ENCODE measurements around the gene IFT81.

The IFT81 gene

DNA sequence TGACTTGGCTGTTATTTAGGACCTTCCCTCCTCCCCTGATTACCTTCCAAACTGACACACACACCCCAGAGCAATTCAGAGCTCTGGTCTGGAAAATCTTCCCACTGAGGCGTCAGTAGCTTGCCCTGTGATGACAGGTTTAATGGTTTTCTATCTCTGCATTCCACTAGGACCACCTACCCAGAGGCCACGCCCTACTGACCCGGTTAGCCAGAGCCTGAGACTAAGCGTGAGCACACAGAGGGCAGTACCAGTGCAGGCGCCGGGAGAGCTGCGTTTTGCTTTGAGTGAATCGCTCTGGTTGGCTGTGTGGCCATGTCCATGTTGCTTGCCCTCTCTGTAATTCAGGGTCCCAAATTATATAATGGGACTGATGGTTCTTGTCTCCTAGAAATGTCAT is 120.7 kb downstream of the IFT81 start:
- peak overlapping the region; percentile 82 to 90 for H2BK12ac ChIP-seq (ENCODE audit: low read length in 2 of 2)
- no peak overlapping the region for H3K9ac ChIP-seq (ENCODE audit: low read length)
- no peak overlapping the region for H3K4me2 ChIP-seq (ENCODE audit: low read length, poor library complexity, severe bottlenecking)
- peaks cover 3 to 7% of the 10 kb centered on the region in 2 experiments for H3K36me3 ChIP-seq (ENCODE audit: control insufficient read depth in 1 of 2, insufficient read depth in 2 of 2, low read depth in 1 of 2, low read length in 2 of 2)
- peak overlapping the region; percentile 58 for H2AK5ac ChIP-seq (ENCODE audit: low read length, severe bottlenecking)
- WGBS = 23% methylated on average over 8 of the region's 8 CpGs
- no peak overlapping the region for H4K91ac ChIP-seq (ENCODE audit: low read length)
- no peak overlapping the region for H3K18ac ChIP-seq (ENCODE audit: low read depth in 1 of 2, low read length in 2 of 2)
- no peak overlapping the region for H3K4me3 ChIP-seq (ENCODE audit: insufficient read depth in 1 of 2, low read depth in 1 of 2, low read length in 2 of 2)
- no peaks in the 10 kb centered on the region for H3K9me3 ChIP-seq (ENCODE audit: control insufficient read depth, low read length)
- H4K8ac ChIP-seq (ENCODE audit: low read length) = no peak overlapping the region
- no peak overlapping the region for H3K14ac ChIP-seq (ENCODE audit: low read length in 2 of 2)
- H2BK5ac ChIP-seq (ENCODE audit: low read depth, low read length, poor library complexity, severe bottlenecking) = no peak overlapping the region
- H3K27ac ChIP-seq (ENCODE audit: low read length, poor library complexity, severe bottlenecking) = no peak overlapping the region
- no peak overlapping the region for H3K23ac ChIP-seq (ENCODE audit: low read length in 2 of 2)
- DNase-seq = no peak
- no peaks in the 10 kb centered on the region for H3K27me3 ChIP-seq (ENCODE audit: control insufficient read depth in 1 of 2, insufficient read depth in 1 of 2, low read length in 2 of 2)
- H2BK120ac ChIP-seq (ENCODE audit: low read depth, low read length) = no peak overlapping the region
- H3K4me1 ChIP-seq (ENCODE audit: control insufficient read depth, insufficient read depth, low read depth, low read length) = peaks cover 33% of the 10 kb centered on the region
- H2AFZ ChIP-seq (ENCODE audit: low read depth, low read length) = no peak overlapping the region
- no peak overlapping the region for H3K4ac ChIP-seq (ENCODE audit: low read depth in 1 of 2, low read length in 2 of 2)
- H3K79me1 ChIP-seq (replicated peaks; ENCODE audit: low read length, poor library complexity, severe bottlenecking) = peaks cover 4% of the 10 kb centered on the region
- H2BK15ac ChIP-seq (ENCODE audit: low read depth, poor library complexity, severe bottlenecking) = no peak overlapping the region

DNA sequence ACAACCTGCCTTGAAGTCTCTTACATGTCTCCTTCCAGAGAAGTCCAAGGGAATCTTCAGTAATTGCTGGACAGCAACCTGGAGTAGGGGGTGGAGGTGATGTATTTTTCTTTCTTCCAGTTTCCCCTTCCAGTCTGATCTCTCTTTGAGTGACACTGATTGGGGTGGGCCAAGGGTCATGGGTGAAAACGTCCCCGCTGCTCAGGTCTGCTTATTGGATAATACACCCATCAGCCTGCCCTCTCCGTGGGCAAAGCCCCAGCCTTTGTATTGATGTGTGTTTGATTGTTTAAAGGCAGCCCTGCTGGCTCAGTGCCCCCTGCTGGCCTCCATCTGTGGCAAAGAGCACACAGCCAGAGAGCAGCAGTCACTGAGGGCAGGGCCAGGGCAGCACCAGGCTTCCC is 121.2 kb downstream of the IFT81 start:
- no peak overlapping the region for H3K14ac ChIP-seq (ENCODE audit: low read length in 2 of 2)
- peaks cover 4% of the 10 kb centered on the region for H3K79me1 ChIP-seq (replicated peaks; ENCODE audit: low read length, poor library complexity, severe bottlenecking)
- H3K18ac ChIP-seq (ENCODE audit: low read depth in 1 of 2, low read length in 2 of 2) = no peak overlapping the region
- no peaks in the 10 kb centered on the region for H3K9me3 ChIP-seq (ENCODE audit: control insufficient read depth, low read length)
- DNase-seq = no peak
- H2BK12ac ChIP-seq (ENCODE audit: low read length in 2 of 2) = peak overlapping the region in 1 of 2 experiments; percentile 83
- H3K4me1 ChIP-seq (ENCODE audit: control insufficient read depth, insufficient read depth, low read depth, low read length) = peaks cover 34% of the 10 kb centered on the region
- WGBS = 80% methylated on average over 3 of the region's 3 CpGs
- no peak overlapping the region for H3K23ac ChIP-seq (ENCODE audit: low read length in 2 of 2)
- no peak overlapping the region for H3K4me2 ChIP-seq (ENCODE audit: low read length, poor library complexity, severe bottlenecking)
- no peak overlapping the region for H3K9ac ChIP-seq (ENCODE audit: low read length)
- H3K36me3 ChIP-seq (ENCODE audit: control insufficient read depth in 1 of 2, insufficient read depth in 2 of 2, low read depth in 1 of 2, low read length in 2 of 2) = peaks cover 3 to 7% of the 10 kb centered on the region in 2 experiments
- H4K91ac ChIP-seq (ENCODE audit: low read length) = no peak overlapping the region
- peak overlapping the region; percentile 5 for H4K8ac ChIP-seq (ENCODE audit: low read length)
- no peak overlapping the region for H3K4ac ChIP-seq (ENCODE audit: low read depth in 1 of 2, low read length in 2 of 2)
- peak overlapping the region; percentile 44 for H2BK15ac ChIP-seq (ENCODE audit: low read depth, poor library complexity, severe bottlenecking)
- no peaks in the 10 kb centered on the region for H3K27me3 ChIP-seq (ENCODE audit: control insufficient read depth in 1 of 2, insufficient read depth in 1 of 2, low read length in 2 of 2)
- H3K4me3 ChIP-seq (ENCODE audit: insufficient read depth in 1 of 2, low read depth in 1 of 2, low read length in 2 of 2) = no peak overlapping the region
- H2AK5ac ChIP-seq (ENCODE audit: low read length, severe bottlenecking) = peak overlapping the region; percentile 91
- no peak overlapping the region for H2AFZ ChIP-seq (ENCODE audit: low read depth, low read length)
- H2BK120ac ChIP-seq (ENCODE audit: low read depth, low read length) = no peak overlapping the region
- H2BK5ac ChIP-seq (ENCODE audit: low read depth, low read length, poor library complexity, severe bottlenecking) = no peak overlapping the region
- no peak overlapping the region for H3K27ac ChIP-seq (ENCODE audit: low read length, poor library complexity, severe bottlenecking)

DNA sequence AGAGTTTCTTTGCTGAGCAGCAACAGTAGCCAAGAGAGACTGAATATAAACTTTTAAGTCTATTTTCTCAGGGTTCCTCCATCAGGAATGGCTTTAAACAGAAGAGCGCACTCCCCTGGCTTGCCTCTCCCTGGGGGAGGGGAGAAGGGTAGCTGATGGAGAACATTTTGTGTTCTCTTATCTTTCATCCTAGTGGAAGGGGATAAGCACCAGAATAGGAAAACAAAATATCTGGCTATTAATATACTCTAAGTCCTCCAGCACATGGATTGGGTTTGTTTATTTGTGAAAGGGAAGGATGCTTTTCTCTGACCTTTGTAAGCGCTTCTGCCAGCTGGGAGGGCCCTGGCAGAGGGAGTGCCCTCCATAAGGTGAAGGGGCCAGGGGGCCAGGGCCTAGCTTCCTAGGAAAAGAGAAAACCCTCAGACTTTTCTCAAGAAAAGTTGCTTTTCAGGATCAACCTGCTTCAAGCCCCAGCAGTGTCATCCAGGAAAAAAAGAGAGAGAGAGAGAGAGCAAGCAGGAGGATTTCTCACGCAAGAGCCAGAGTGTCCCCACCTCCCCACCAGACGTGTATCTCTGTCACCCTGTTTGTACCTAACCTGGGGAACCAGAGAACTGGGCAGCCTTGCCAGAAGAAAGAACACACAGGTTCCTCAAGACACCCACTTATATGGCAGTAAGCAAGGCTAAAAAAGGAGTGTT is 122.6 kb downstream of the IFT81 start:
- Histone ChIP-seq H2AK5ac (ENCODE audit: low read length, severe bottlenecking) (peak overlapping the region; percentile 87), H3K79me1 (replicated peaks; ENCODE audit: low read length, poor library complexity, severe bottlenecking) (peaks cover 4% of the 10 kb centered on the region), H4K8ac (ENCODE audit: low read length) (no peak overlapping the region), H3K4me3 (ENCODE audit: insufficient read depth in 1 of 2, low read depth in 1 of 2, low read length in 2 of 2) (no peak overlapping the region), H3K36me3 (ENCODE audit: control insufficient read depth in 1 of 2, insufficient read depth in 2 of 2, low read depth in 1 of 2, low read length in 2 of 2) (peaks cover 3 to 7% of the 10 kb centered on the region in 2 experiments), H3K9ac (ENCODE audit: low read length) (no peak overlapping the region), H3K27me3 (ENCODE audit: control insufficient read depth in 1 of 2, insufficient read depth in 1 of 2, low read length in 2 of 2) (no peaks in the 10 kb centered on the region), H3K9me3 (ENCODE audit: control insufficient read depth, low read length) (no peaks in the 10 kb centered on the region), H3K23ac (ENCODE audit: low read length in 2 of 2) (no peak overlapping the region), H3K14ac (ENCODE audit: low read length in 2 of 2) (peak overlapping the region in 1 of 2 experiments; percentile 73), H3K27ac (ENCODE audit: low read length, poor library complexity, severe bottlenecking) (peak overlapping the region; percentile 93), H2BK15ac (ENCODE audit: low read depth, poor library complexity, severe bottlenecking) (peak overlapping the region; percentile 4), H3K4ac (ENCODE audit: low read depth in 1 of 2, low read length in 2 of 2) (peak overlapping the region; percentile 86 to 88), H3K18ac (ENCODE audit: low read depth in 1 of 2, low read length in 2 of 2) (peak overlapping the region; percentile 75 to 88), H2BK5ac (ENCODE audit: low read depth, low read length, poor library complexity, severe bottlenecking) (peak overlapping the region; percentile 51), H2BK12ac (ENCODE audit: low read length in 2 of 2) (peak overlapping the region; percentile 72 to 97), H3K4me1 (ENCODE audit: control insufficient read depth, insufficient read depth, low read depth, low read length) (peaks cover 38% of the 10 kb centered on the region), H4K91ac (ENCODE audit: low read length) (peak overlapping the region; percentile 67), H2BK120ac (ENCODE audit: low read depth, low read length) (peak overlapping the region; percentile 36), H2AFZ (ENCODE audit: low read depth, low read length) (no peak overlapping the region), H3K4me2 (ENCODE audit: low read length, poor library complexity, severe bottlenecking) (peak overlapping the region; percentile 57)
- WGBS = 75% methylated on average over 4 of the region's 4 CpGs
- no peak for DNase-seq

DNA sequence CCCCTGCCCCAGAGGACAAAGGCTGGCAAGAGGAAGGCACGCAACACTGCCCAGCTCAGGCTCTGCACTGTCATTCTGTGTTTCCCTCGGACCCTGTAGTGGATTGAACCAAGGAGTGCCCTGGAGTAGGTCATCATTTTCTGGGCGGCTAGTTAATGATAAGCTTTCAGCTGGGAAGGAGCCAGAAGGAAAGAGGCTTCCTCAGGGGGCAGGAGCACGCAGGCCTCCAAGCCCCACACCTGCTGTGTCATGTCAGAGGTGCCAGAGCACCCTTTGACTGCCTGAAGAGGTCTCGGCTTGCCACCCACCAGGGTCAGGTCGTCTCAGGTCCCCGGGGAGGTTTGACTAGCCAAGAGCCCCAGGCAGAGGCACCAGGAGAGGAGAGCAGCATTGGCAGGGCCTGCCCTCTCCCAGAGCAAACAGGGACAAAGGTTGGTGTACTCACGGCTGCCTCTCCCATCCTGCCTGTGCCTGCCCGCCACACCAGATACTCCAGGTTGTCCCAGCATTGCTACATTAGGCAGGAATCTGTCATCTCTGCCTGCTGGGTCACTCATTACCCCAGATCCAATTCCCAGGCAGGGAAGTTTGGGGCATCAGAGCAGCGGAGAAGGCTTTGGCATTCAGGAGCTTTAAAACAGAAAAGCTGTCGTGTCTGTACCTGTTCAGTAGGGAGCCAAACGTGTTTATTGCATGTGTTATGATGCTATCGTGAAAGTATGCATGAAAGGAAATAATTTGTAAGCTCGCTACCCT is 123.4 kb downstream of the IFT81 start:
- DNase-seq = peak; percentile 35
- H2BK15ac ChIP-seq (ENCODE audit: low read depth, poor library complexity, severe bottlenecking) = peak overlapping the region; percentile 26
- H3K4me2 ChIP-seq (ENCODE audit: low read length, poor library complexity, severe bottlenecking) = peak overlapping the region; percentile 57
- H3K9me3 ChIP-seq (ENCODE audit: control insufficient read depth, low read length) = no peaks in the 10 kb centered on the region
- peaks cover 4% of the 10 kb centered on the region for H3K79me1 ChIP-seq (replicated peaks; ENCODE audit: low read length, poor library complexity, severe bottlenecking)
- H3K4me1 ChIP-seq (ENCODE audit: control insufficient read depth, insufficient read depth, low read depth, low read length) = peaks cover 38% of the 10 kb centered on the region
- no peak overlapping the region for H3K4me3 ChIP-seq (ENCODE audit: insufficient read depth in 1 of 2, low read depth in 1 of 2, low read length in 2 of 2)
- peak overlapping the region; percentile 93 for H3K27ac ChIP-seq (ENCODE audit: low read length, poor library complexity, severe bottlenecking)
- H2BK5ac ChIP-seq (ENCODE audit: low read depth, low read length, poor library complexity, severe bottlenecking) = peak overlapping the region; percentile 80
- WGBS = 72% methylated on average over 14 of the region's 14 CpGs
- H4K8ac ChIP-seq (ENCODE audit: low read length) = peak overlapping the region; percentile 52
- no peak overlapping the region for H3K9ac ChIP-seq (ENCODE audit: low read length)
- H3K14ac ChIP-seq (ENCODE audit: low read length in 2 of 2) = peak overlapping the region in 1 of 2 experiments; percentile 84
- H2BK120ac ChIP-seq (ENCODE audit: low read depth, low read length) = peak overlapping the region; percentile 36
- H3K23ac ChIP-seq (ENCODE audit: low read length in 2 of 2) = no peak overlapping the region
- peaks cover 3 to 7% of the 10 kb centered on the region in 2 experiments for H3K36me3 ChIP-seq (ENCODE audit: control insufficient read depth in 1 of 2, insufficient read depth in 2 of 2, low read depth in 1 of 2, low read length in 2 of 2)
- H3K4ac ChIP-seq (ENCODE audit: low read depth in 1 of 2, low read length in 2 of 2) = peak overlapping the region; percentile 86 to 88
- H3K18ac ChIP-seq (ENCODE audit: low read depth in 1 of 2, low read length in 2 of 2) = peak overlapping the region; percentile 75 to 88
- no peaks in the 10 kb centered on the region for H3K27me3 ChIP-seq (ENCODE audit: control insufficient read depth in 1 of 2, insufficient read depth in 1 of 2, low read length in 2 of 2)
- no peak overlapping the region for H2AFZ ChIP-seq (ENCODE audit: low read depth, low read length)
- peak overlapping the region; percentile 67 for H4K91ac ChIP-seq (ENCODE audit: low read length)
- peak overlapping the region; percentile 88 for H2AK5ac ChIP-seq (ENCODE audit: low read length, severe bottlenecking)
- H2BK12ac ChIP-seq (ENCODE audit: low read length in 2 of 2) = peak overlapping the region; percentile 72 to 97

Data from mesenchymal stem cell (in vitro differentiated cells and primary cell).